Ishikawa (cell line): ENCODE results near the gene CACNA1E.

ENCODE experiments used
- CEBPB ChIP-seq: IDR thresholded peaks from 2 replicates; pipeline ENCODE4 v1.6.1; 2012
- CREB1 ChIP-seq: IDR thresholded peaks from 2 replicates; pipeline ENCODE4 v1.6.1; 2012; ENCODE audit warnings: low read depth
- EGR1 ChIP-seq: IDR thresholded peaks from 2 replicates; pipeline ENCODE4 v1.6.1; 2012
- EP300 ChIP-seq: IDR thresholded peaks from 2 replicates; pipeline ENCODE4 v1.6.1; 2012; ENCODE audit warnings: borderline replicate concordance
- FOXM1 ChIP-seq: IDR thresholded peaks from 2 replicates; pipeline ENCODE4 v1.6.1; 2012; ENCODE audit warnings: low read depth, borderline replicate concordance
- MAX ChIP-seq: IDR thresholded peaks from 2 replicates; pipeline ENCODE4 v1.6.1; 2012
- NFIC ChIP-seq: IDR thresholded peaks from 2 replicates; pipeline ENCODE4 v1.6.1; 2012
- RAD21 ChIP-seq: IDR thresholded peaks from 2 replicates; pipeline ENCODE4 v1.6.1; 2012; ENCODE audit warnings: low read depth
- REST ChIP-seq: IDR thresholded peaks from 2 replicates; pipeline ENCODE4 v1.6.1; 2012; ENCODE audit warnings: low read depth, mild to moderate bottlenecking
- TAF1 ChIP-seq: IDR thresholded peaks from 2 replicates; pipeline ENCODE4 v1.6.1; 2012; ENCODE audit warnings: low read depth, mild to moderate bottlenecking
- TCF12 ChIP-seq: IDR thresholded peaks from 2 replicates; pipeline ENCODE4 v1.6.1; 2012; ENCODE audit warnings: low read depth
- TEAD4 ChIP-seq: IDR thresholded peaks from 2 replicates; pipeline ENCODE4 v1.6.1; 2012
- YY1 ChIP-seq: IDR thresholded peaks from 2 replicates; pipeline ENCODE4 v1.6.1; 2012; ENCODE audit warnings: low read depth
- ZBTB7A ChIP-seq: IDR thresholded peaks from 2 replicates; pipeline ENCODE4 v1.6.1; 2012; ENCODE audit warnings: low read depth
- TF ChIP-seq, protein P1 (sequence below): IDR thresholded peaks from 2 replicates; pipeline ENCODE4 v1.6.1; 2012

Gene CACNA1E

DNA sequence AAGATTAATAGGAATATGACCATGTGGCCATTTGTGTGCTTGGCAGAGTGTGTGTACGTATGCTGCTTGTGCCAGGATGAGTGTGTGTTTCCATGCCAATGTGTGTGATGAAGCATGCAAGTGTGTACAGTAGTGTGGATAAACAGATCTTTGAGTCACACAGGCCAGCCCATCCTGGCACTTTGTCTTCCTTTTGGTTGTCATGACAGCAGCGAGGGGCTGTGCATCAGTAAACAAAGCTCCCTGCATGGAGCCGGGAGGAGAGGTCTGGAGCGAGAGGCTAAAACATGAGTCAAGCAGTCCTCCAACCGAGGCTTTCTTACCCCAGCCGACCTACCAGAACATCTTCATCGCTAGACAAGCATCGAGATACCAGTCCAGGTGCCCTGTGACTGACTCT is 221.2 kb downstream of the CACNA1E start:
- TF ChIP-seq NFIC (no peak), CREB1 (no peak), TEAD4 (no peak), YY1 (no peak), RAD21 (no peak), REST (no peak), TAF1 (no peak), CEBPB (no peak), EP300 (no peak)

- TF ChIP-seq YY1 (no peak), RAD21 (no peak), NFIC (no peak), FOXM1 (no peak), TAF1 (no peak), EGR1 (no peak), ZBTB7A (no peak), CREB1 (no peak), CEBPB (no peak), TEAD4 (no peak), MAX (no peak), REST (no peak), EP300 (no peak), TCF12 (no peak)
- TF ChIP-seq, protein P1, sequence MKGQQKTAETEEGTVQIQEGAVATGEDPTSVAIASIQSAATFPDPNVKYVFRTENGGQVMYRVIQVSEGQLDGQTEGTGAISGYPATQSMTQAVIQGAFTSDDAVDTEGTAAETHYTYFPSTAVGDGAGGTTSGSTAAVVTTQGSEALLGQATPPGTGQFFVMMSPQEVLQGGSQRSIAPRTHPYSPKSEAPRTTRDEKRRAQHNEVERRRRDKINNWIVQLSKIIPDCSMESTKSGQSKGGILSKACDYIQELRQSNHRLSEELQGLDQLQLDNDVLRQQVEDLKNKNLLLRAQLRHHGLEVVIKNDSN: no peak
Measured at GRCh38 chr1:181711820-181712219, 228.5 kb downstream of the CACNA1E start.

DNA sequence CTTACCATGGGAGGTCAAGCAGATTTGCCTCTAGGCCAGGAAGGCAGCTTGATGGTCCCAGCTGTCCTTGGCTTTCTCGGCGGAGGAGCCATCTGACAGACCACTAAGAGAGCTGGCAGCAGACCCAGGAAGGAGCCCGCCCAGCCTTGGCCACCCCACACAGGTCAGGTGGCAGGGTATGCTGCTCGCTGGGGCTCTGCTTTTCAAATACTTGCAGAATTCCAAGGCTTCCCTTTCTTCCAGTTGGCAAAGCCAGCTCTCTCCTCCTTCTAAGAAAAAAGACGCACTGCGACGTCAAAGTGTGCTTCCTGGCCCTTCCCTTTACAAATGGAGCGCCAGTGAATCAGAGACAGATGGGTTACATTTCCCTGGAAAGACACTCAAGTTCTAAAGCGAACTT is 229.4 kb downstream of the CACNA1E start:
- TF ChIP-seq CREB1 (no peak), ZBTB7A (no peak), EP300 (no peak), NFIC (no peak), YY1 (no peak), TCF12 (no peak), RAD21 (no peak), TEAD4 (no peak), MAX (no peak), FOXM1 (no peak), EGR1 (no peak), CEBPB (no peak), TAF1 (no peak), REST (no peak)
- TF ChIP-seq, protein P1: no peak

DNA sequence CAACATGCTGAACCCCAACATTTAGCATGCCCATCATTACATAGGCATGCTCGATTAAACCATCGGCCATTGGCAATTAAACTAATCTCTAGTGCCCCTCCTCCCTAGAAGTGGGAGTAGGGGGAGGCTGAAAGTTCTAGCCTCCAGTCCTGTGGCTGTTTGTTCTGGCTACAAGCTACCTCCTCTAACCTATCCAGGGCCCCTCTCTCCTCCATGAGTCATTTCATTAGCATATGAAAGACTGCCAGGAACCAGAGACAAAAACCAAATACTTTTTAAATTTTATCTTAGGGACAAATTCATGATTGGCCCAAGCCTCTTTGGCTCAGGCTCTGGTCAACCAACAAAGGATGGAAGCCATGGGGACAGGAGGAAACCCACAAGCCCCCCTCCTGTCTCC is 231.1 kb downstream of the CACNA1E start:
- TF ChIP-seq REST: no peak
- TF ChIP-seq NFIC: no peak
- no peak for TF ChIP-seq EGR1
- no peak for TF ChIP-seq YY1
- TF ChIP-seq, protein P1: no peak
- TF ChIP-seq FOXM1: no peak
- TF ChIP-seq CREB1: no peak
- TF ChIP-seq RAD21: no peak
- no peak for TF ChIP-seq CEBPB
- TF ChIP-seq ZBTB7A: no peak
- TF ChIP-seq TAF1: no peak
- no peak for TF ChIP-seq TEAD4
